HG02943 (cell line): ENCODE data around the gene ADAM21.
"Not testable (repeated sequence)": the region's sequence is repeated elsewhere in the genome, so short reads cannot be mapped to it uniquely, and the experiment has no call there.

Experiments used
- ATAC-seq: cut with Tn5 transposase; IDR thresholded peaks from one replicate; pipeline ENCODE4 v1.9.1; 2021; ENCODE audit warnings: mild to moderate bottlenecking, low read depth, moderate library complexity; ENCODE audit not compliant: unreplicated experiment

Gene ADAM21

DNA sequence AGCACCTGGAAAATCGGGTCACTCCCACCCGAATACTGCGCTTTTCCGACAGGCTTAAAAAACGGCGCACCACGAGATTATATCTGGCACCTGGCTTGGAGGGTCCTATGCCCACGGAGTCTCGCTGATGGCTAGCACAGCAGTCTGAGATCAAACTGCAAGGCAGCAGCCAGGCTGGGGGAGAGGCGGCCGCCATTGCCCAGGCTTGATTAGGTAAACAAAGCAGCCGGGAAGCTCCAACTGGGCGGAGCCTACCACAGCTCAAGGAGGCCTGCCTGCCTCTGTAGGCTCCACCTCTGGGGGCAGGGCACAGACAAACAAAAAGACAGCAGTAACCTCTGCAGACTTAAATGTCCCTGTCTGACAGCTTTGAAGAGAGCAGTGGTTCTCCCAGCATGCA, 23.5 kb downstream of the ADAM21 start:
- ATAC-seq, result not testable (repeated sequence)

DNA sequence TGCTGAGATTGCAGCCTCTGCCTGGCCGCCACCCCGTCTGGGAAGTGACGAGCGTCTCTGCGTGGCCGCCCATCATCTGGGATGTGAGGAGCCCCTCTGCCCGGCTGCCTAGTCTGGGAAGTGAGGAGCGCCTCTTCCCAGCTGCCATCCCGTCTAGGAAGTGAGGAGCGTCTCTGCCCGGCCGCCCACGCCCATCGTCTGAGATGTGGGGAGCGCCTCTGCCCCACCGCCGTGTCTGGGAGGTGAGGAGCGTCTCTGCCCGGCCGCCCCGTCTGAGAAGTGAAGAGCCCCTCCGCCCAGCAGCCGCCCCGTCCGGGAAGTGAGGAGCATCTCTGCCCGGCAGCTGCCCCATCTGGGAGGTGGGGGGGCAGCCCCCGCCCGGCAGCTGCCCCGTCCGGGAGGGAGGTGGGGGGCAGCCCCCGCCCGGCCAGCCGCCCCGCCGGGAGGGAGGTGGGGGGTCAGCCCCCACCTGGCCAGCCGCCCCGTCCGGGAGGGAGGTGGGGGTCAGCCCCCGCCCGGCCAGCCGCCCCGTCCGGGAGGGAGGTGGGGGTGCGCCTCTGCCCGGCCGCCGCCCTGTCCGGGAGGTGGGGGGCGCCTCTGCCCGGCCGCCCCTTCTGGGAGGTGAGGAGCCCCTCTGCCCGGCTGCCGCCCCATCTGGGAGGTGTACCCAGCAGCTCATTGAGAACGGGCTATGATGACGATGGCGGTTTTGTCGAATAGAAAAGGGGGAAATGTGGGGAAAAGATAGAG, 25.6 kb downstream of the ADAM21 start:
- ATAC-seq, result not testable (repeated sequence)

DNA sequence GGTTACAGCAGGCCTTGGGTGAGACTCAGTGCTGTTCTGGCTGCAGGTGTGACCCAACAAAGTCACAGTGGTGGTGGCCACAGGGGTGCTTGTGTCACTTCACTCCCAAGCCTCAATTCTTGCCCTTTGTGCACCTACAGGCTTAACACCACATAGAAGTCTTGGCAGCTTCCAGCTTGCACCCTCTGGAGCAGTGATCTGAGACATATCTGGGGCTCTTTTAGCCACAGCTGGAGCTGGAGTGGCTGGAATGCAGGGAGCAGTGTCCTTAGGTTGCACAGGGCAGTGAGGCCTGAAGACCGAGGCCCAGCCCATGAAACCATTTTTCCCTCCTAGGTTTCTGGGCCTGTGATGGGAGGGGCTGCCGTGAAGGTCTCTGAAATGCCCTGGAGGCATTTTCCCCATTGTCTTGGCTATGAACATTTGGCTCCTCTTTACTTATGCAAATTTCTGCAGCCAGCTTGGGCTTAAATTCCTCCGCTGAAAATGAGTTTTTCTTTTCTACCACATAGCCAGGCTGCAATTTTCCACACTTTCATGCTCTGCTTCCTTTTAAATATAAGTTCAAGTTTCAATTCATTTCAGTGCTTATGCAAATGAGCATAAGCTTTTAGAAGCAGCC, 37.7 kb downstream of the ADAM21 start:
- no peak for ATAC-seq

DNA sequence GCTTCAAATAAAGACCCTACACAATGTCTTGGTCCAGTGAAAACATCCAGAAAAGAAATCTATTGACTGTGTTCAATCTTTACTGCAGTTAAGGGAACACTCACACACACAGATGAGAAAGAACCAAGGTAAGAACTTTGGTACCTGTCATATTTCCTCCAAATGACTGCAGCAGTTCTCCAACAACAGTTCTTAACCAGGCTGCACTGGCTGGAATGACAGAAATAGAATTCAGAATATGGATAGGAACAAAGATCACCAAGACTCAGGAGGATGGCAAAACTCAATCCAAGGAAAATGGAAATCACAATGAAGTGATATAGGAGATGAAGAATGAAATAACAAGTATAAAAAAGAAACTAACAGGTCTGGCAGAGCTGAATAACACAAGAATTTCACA, 46.2 kb downstream of the ADAM21 start:
- no peak for ATAC-seq
